Epithelial cell of proximal tubule (primary cell): Measurements from ENCODE around the gene IL9. TPM values are rescaled to one million over a fixed set of nuclear protein-coding genes. Genes with fewer than 3 reads are reported as not detected.

Experiments used
- DNase-seq: peaks from one replicate; pipeline ENCODE4 v3.0.0-alpha.2; 2011; ENCODE audit warnings: low read depth
- H3K4me3 ChIP-seq: 2 replicates; pipeline ENCODE4 v1.5.1; 2011; ENCODE audit warnings: low read depth, mild to moderate bottlenecking, low read length
- total RNA-seq: library from RNA; depleted of rRNA; stranded (reverse); fragments of >200 nt; gene quantifications from 2 replicates; pipeline ENCODE4 v1.2.3, GENCODE V29; 2015
- TF ChIP-seq, protein P1 (sequence below): conservative IDR thresholded peaks from 2 replicates; pipeline ENCODE4 v1.5.1; 2012; ENCODE audit warnings: low read depth, mild to moderate bottlenecking, low read length

IL9 gene
- total RNA-seq, 1 donor from 2014 or later: not detected

DNA sequence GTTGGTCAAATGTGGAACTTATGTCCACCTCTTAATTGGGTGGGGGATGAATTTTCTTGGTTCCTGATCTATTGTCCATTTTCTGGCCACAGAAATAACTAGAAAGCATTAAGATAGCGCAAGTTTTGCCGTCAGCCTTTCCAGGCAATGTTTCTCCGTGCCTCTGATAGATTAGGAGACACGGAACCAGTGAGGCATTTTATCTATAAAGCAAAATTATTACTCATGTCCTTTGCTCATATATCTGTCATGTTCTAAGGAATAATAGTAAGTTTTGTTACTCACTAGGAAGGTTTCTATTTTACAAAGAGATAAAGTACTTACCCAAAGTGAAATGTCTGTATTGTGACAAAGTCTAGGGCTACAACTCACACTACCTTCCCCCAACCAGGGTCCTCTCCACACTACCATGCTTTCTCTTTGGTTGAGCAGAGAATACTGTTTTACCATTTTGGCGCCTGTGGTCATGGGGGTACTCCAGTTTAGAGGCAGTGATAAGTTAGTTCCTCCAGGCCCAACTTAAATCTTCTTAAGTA lies 19.9 kb upstream of the IL9 start:
- DNase-seq: no peak
- no peak overlapping the region for H3K4me3 ChIP-seq
- TF ChIP-seq, protein P1, sequence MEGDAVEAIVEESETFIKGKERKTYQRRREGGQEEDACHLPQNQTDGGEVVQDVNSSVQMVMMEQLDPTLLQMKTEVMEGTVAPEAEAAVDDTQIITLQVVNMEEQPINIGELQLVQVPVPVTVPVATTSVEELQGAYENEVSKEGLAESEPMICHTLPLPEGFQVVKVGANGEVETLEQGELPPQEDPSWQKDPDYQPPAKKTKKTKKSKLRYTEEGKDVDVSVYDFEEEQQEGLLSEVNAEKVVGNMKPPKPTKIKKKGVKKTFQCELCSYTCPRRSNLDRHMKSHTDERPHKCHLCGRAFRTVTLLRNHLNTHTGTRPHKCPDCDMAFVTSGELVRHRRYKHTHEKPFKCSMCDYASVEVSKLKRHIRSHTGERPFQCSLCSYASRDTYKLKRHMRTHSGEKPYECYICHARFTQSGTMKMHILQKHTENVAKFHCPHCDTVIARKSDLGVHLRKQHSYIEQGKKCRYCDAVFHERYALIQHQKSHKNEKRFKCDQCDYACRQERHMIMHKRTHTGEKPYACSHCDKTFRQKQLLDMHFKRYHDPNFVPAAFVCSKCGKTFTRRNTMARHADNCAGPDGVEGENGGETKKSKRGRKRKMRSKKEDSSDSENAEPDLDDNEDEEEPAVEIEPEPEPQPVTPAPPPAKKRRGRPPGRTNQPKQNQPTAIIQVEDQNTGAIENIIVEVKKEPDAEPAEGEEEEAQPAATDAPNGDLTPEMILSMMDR: no peak

GRCh38 chr5:135913713-135914626 lies 18.3 kb upstream of the IL9 start:
- TF ChIP-seq, protein P1: no peak
- no peak for DNase-seq
- H3K4me3 ChIP-seq: no peak overlapping the region

DNA sequence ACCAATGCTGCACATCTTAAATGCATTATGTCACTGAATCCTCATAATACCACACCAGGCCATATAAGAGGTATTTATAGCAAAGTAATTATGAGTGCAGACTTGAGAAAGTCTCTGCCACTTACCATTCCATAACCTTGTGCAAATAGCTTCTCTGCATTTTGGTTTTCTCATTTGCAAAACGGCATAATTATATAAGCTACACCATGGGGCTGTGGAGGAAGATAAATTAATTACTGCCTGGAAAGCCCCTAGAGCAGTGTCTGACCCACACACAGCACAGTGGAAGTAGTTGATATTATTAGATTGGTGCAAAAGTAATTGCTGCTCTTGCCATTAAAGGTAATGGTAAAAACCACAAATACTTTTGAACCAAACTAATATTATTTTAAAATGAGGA lies 9.5 kb upstream of the IL9 start:
- DNase-seq: no peak
- TF ChIP-seq, protein P1: no peak

DNA sequence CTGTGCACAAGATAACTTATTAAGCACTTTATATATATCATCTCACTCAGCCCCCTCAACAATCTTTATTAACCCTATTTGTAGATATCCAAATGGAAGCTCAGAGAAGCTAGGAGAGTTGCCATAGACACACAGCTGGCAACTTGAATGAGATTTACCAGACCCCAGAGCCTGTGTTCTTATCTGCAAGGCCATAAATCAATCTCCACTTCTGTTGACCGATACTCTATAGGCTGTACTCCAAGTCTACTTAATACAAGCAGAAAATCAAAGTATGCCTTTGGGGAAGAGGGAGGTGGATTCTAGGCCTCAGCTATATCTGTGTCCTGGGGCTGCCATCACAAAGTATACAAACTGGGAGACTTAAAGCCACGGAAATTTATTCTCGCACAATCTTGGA lies 6.0 kb upstream of the IL9 start:
- TF ChIP-seq, protein P1: no peak
- no peak for DNase-seq
- H3K4me3 ChIP-seq: no peak overlapping the region

More for the DNA sequence above, 9.5 kb upstream of the IL9 start:
- H3K4me3 ChIP-seq: no peak overlapping the region

DNA sequence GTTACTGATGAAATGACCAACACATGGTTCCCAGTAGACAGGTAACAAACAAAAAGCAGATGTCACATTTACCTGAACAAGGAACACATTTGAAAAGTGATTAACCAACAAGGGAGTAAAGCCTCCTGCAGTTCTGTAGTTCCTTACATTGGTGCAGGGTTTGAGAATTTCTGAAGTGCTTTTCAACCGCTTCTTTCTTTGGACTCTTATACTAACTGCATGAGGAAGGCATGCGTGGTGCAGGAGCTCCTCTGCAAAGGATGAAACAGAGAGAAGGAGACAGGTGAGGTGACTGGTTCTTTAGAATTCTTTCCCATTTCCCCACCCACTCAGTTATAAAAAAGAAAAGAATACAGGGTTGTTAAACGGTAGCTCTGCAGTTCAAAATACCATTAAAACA lies 4.6 kb upstream of the IL9 start:
- TF ChIP-seq, protein P1: no peak
- H3K4me3 ChIP-seq: no peak overlapping the region
- no peak for DNase-seq

DNA sequence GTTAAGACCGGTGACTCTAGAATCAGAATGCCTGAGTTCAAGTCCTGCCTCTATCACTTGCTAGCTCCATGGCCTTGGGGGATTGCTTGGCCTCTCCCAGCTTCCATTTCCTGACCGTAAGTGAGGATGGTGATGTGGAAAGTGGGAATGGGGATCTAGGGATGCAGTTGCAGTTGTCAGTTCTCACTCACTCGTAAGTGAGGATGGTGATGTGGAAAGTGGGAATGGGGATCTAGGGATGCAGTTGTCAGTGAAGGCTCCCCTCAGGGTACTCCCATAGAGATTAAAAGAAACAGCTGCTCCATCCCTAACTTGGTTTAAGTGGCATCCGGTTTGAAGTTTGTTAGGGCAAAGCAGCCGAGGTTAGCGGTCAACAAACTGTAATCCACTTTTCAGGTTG lies 3.0 kb upstream of the IL9 start:
- no peak overlapping the region for H3K4me3 ChIP-seq
- TF ChIP-seq, protein P1: no peak
- no peak for DNase-seq
